Stromal cell of bone marrow (primary cell): ENCODE results near the gene SCGB1C2.
A peak's percentile ranks its signal among the peaks of the same experiment; 100 is the strongest.
"Not testable (repeated sequence)": the region's sequence is repeated elsewhere in the genome, so short reads cannot be mapped to it uniquely, and the experiment has no call there.

Experiments used
- DNase-seq: peaks from one replicate; pipeline ENCODE4 v3.0.0-alpha.2; 2012; ENCODE audit warnings: low read depth

SCGB1C2 gene

DNA sequence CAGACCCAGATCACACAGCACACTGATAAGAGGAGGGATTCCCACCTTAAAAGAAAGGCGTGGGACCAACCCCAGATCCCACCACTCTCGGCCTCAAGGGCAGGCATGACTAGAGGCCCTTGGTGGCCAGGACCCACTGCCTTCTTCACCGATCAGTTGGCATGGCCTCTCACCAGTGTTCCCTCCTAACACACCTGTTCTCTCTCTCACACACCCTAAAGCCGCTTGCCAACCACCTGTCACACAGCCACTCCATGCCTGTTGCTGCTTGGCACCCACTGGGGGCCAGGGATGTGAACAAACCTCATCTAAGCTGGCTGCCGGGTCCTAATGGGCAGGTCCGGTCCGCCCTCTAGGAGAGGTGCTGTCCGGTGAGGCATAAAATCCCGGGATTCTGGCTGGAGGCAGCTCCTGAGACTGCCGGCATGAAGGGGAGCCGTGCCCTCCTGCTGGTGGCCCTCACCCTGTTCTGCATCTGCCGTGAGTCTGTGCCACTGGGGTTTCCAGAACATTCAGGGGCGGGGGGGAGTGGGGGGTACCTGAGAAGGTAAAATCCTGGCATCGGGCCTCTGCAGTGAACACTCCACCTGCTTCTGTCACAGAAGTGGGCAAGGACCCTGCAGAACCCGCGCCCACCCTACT is at the start of gene SCGB1C2:
SCGB1C2 (plus strand) TSS at position 404 of the 642 bp plus-strand sequence; CDS start at position 426, 22 bp downstream.
- DNase-seq, result not testable (repeated sequence)

DNA sequence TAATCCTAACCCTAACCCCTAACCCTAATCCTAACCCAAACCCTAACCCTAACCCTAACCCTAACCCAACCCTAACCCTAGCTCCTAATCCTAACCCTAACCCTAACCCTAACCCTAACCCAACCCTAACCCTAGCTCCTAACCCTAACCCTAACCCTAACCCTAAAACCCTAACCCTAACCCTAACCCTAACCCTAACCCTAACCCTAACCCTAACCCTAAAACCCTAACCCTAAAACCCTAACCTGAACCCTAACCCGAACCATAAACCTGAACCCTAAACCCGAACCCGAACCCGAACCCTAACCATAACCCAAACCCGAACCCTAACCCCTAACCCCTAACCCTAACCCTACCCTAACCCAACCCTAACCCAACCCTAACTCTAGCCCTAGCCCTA is 24.3 kb upstream of the SCGB1C2 start:
- not testable (repeated sequence) for DNase-seq

DNA sequence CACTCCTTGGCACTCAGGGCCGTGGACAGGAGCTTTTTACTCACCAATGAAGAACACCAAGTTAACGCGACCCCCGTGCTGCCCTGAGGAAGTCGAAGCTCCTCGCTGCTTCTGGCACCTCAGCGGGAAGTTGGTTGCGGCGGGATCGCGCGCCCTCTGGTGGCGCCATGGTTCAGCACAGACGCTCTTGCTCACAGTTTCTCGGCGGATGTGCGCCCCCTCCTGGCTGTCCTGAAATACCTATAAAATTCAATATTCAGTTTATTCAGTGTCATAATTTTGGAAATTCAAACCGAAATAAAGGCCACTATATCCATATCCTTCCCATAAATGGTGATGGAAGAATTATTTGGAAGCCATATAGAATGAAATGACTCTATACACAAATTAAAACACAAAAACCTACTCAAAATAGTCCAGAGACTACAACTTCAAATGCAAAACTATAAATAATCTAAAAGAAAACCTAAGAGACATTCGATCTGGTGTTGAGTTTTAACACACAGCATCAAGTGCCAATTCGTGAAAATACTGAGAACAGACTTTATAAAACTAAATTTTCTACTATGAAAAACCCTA is 18.9 kb upstream of the SCGB1C2 start:
- DNase-seq, result not testable (repeated sequence)

DNA sequence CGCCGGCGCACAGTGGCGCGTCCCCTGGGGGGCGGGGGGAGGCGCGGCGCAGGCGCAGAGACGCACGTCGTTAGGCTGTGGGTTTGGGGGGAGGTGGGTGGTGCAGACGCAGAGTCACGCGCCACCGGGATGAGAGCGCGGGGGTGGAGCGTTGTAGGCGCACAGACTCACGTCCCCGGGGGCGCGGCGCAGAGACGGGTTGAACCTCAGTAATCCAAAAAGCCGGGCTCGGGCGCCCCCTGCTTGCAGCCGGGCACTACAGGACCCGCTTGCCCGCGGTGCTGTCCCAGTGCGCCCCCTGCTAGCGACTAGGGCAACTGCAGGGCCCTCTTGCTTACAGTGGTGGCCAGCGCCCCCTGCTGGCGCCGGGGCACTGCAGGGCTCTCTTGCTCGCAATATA is 3.4 kb upstream of the SCGB1C2 start:
- not testable (repeated sequence) for DNase-seq

DNA sequence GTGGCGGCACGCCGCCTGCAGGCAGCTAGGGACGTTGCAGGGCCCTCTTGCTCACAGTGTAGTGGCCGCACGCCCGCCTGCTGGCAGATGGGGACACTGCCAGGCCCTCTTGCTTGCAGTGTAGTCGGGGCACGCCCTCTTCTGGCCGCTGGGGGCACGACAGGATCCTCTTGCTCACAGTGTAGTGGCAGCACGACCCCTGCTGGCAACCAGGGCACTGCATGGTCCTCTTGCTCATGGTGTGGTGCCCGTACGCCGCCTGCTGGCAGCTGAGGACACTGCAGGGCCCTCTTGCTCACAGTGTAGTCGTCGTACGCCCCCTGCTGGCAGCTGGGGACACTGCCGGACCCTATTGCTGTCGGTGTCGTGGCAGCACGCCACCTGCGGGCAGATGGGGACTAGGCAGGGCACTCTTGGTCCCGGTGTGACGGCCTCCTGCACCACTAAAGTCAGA is 3.0 kb upstream of the SCGB1C2 start:
- DNase-seq, result not testable (repeated sequence)

DNA sequence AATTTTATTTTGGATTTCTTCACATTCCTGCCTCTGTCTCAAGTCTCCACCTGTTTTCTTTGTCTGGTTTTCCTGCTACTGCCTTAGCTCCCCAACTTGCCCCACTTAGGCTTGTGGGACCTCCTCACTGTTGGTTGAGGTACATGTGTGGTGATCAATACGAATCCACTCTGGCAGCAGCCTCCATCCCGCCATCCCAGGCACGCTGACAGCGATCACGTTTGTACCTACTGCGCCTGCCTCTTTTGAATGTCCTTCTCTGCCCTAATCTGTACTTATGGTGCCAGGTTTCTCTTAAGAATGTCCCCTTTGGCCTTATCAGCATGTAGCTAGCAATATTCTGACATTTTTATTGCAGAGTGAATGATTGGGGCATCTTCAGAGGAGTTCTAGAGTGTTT is 2.3 kb upstream of the SCGB1C2 start:
- DNase-seq, result not testable (repeated sequence)

DNA sequence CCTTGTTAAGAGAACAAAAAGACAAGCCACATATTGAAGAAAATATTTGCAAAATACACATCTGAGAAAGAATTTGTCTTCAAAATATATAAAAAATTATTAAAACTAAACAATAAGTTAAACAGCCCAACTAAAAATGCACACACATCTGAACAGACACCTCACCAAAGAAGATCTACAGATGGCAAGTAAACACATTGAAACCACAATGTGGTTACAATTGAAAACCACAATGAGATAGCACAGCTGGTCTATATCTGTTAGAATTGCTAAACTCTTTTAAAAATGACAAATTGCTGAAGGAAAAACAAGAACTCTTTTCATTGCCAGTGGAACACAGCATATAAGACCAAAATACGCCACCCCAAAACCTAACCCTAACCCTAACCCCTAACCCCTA is 1.5 kb upstream of the SCGB1C2 start:
- DNase-seq, result not testable (repeated sequence)

DNA sequence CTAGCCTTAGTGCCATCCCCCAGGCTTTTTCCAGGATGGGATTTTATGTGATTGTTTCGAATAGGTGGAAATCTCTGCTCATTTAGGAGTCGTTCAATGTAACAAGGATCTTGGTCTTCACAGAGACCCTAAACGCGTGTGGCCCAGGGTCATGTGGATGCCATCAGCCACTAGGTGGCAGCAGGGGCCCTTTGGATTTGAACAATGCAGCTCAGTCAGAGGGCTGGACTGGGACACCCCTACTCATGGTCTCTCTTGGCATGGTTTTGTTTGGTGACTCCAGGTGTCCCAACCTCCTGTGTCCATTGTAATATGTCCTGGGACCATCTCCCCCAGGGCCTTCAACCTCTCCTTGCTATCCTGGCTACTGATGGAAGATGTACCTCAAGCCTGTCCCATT is 838 bp upstream of the SCGB1C2 start:
- DNase-seq, result not testable (repeated sequence)

DNA sequence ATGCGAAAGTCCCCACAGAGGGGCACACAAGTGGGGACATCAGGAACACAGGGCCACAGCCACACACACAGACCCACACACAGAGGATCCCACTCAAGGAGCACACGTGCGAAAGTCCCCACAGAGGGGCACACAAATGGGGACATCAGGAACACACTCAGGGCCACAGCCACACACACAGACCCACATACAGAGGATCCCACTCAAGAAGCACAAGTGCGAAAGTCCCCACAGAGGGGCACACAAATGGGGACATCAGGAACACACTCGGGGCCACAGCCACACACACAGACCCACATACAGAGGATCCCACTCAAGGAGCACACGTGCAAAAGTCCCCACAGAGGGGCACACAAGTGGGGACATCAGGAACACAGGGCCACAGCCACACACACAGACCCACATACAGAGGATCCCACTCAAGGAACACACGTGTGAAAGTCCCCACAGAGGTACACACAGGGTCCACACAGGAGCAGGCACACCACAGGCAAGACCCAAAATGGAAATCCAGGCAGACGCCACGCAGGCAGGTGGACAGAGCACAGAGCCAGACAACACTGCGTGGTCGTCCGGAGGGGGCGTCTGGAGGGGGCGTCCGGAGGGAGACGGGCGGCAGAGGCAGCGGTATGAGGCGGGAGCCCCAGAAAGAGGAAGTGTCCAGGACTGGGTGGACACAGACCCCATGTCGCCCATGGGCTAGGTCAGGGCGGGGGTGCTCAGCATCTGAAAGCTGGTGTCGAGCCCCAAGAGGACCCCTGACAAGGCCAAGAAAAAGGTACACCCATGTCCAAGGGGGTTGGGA is 2.2 kb downstream of the SCGB1C2 start:
- DNase-seq, result not testable (repeated sequence)

DNA sequence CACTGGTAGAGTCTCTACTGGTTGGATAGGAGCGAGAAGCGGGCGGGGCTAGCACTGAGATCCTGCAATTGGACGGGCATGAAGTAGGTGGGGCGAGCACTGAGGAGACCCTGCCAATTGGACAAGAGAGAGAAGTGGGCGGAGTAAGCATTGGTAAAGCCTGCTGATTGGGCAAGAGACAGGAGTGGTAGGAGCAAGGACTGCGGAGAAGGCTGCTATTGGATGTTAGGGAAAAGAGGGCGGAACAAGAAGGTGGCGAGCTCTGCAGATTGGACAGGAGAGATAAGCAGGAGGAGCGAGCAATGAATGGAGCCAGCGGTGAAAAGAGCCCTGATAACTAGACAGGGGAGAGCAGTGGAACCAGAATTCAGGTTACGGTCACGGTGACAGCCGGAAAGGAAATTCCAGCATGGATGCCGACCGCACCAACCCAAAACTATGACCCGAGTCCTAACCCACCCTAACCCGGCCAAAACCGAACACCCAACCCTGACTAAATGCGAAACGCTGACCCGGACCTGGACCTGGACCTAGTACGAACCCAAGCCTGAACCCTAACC is 4.8 kb downstream of the SCGB1C2 start:
- no peak for DNase-seq

DNA sequence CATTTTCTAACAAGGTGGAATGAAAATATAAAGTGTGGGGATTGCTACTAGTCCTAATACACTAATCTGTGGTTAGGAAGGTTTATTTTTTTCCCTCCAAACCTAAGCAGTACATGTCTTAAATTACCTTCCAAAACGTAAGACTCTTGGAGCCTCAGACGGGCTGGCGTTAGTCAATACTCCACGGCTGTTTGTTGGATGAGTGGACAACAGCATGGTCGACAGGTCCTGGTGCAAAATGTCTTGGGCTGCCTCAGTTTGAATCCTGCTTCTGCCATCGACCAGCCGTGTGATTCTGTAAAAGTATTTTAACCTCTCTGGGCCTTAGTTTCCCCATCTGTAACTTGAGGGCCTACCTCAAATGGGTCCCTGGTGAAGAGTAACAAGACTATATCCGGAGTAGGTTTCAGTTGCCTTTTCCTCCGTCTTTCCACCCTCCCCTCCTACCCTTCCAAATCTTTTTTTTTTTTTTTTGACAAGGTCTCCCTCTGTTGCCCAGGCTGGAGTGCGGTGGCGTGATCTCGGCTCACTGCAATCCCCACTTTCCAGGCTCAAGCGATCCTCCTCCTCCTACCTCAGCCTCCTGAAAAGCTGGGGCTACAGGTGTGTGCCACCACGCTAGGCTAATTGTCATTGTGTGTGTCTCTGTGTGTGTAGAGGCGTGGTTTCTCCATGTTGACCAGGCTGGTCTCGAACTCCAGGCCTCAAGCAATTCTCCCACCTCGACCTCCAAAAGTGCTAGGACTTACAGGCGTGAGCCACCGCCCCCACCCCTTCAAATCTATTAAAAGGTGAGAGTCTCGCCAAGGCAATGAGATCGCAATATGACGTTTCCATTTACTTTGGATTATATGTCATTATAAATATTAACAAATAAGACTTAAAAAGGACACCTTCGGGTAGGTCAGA is 5.8 kb downstream of the SCGB1C2 start:
- DNase-seq, result no peak

DNA sequence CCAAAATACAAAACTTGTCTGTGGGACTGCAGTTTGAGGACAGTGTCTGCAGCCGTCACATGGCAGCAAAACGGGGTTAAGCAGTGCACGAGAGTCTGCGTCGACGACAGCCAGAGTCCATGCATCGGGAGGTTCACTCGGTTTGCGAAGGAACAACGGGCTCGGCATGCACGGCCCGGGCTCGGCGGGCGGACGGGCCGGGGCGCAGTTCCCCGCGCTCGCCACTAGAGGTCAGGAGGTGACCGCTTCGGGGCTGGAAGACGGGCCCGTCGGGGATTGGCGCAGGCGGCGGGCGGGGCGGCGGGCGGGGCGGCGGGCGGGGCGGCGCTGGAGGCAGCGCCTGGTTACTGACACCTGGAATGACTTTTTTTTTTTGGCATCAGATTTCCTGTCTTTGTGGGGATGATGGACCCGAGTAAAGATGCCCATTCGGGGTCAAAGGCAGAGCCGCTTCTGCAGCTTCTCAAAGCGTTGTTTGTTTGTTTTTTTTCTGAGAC is 6.5 kb downstream of the SCGB1C2 start:
- peak; percentile 26 for DNase-seq

DNA sequence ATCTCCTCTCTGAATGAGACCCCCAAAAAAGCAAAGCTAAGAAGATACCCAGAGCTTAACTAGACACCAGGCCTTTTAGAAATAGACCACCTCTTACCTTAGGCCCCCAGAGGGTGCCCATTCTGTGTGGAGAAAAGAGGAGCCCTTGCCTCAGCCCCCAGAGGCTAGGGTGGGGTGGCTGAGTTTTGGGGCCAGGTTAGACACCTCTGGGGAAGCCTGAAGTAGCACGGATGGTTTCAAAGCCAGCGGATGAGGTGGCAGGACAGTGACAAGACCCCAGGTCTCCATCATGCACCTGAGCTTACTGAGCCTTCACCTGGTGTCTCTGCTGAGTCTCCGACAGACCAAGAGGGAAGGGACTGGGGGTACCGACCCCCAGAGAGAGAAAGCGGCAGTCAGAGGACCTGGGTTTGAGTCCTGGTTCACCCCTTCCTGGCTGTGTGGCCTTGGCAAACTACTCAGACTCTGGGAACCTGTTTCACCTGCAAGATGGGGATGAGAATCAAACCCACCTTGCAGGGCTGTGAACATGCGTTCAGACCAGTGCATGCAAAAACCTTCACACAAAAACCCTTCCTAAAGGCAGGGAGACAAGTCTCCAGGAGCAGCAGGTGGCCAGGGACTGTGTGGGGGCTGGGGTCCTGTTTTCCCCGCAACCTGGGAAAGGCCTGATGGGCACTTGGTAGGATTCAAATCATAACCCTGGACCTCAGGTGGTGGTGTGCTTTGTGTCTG is 7.7 kb downstream of the SCGB1C2 start:
- no peak for DNase-seq

DNA sequence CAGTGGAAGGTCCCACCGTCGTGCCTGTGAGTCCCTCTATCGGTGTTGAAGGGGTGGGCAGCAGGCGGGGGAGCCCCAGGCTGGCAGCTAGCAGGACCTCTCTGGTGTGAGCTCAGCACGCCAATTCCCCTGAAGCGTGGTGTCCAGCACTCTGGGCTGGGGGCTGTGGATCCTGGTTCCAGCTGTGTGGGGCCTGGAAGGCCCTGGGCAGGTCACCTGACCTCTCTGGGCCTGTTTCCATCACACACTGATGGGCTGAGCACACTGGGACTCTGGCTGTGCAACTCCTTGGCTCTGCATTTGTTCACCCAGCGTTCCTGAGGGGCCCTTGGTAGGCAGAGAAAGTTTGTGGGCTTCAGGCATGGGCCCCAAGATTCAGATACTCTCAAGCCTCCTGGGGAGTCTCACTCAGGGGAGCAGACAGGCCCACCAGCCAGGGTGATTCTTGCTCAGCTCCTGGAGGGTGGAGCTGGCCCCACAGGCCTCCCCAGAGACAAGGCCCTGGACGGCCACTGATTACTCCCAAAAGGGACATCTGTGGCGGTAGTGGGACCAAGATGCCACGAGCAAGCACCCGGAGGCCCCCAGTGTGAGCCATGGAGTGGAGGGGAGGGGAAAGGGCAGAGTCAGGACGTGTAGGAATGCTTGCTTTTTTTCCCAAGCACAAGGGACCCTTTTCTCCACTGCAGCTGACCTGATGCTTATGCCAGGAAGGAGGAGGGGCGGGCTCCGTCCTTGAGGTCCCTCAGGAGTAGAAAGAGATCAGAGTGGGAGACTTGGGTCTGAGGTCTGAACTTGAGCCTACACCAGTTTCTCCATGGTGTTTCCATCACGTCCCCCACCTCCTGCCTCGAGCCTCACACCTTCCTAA is 8.5 kb downstream of the SCGB1C2 start:
- DNase-seq, result no peak

DNA sequence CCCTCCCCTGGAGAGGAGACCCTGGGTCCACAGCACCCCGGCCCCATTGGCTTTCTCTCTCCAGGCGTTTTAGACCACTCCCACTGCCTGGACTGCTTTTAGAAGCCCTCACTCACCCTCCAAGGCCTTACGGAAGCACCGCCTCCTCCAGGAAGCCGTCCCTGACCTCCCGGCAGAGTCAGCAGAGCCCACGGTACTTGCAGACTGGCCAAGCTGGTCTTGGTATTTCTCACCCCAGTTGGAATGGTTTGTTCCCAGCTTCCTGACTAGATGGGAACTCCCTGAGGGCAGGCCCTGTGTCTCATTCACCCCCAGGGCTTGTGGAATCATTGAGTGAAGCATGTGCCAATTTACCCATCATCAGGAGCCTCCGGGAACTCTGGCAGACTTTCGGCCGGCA is 9.2 kb downstream of the SCGB1C2 start:
- no peak for DNase-seq

DNA sequence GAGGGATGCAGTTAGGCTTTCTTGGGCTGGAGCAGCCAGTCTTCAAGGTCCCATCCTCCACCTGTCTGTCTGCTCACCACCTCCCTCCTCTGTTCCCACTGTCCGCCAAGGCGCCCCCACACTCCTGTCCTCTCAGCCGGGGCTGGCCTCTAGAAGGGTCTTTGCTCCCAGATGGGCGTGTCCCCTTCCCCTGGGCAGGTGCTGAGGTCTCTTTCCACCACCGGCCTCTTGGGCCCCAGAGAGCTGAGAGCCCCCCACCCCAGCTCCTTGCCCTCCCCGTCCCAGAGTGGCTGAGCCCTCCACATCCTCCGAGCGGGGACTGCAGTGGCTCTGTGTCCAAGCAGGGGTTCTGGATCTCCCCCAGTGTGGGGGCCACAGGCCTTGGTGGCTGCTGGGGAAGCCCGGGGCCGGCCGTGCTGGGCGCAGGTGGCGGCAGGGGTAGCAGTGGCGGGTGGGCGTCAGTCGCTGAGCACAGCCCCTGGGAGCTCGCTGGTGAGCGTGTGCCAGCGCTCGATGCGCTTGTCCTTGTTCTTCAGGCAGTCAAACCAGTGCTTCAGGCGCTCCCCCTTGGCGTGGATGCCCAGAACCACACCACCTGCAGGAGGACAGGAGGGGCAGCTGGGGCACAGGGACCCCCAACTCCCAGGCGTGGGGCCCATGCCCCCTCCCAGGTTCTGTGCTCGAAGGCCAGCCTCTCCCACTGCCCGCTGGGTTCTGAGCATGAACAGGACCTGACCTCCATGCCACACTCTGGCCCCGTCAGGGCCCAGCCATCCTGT is 9.8 kb downstream of the SCGB1C2 start:
- no peak for DNase-seq

DNA sequence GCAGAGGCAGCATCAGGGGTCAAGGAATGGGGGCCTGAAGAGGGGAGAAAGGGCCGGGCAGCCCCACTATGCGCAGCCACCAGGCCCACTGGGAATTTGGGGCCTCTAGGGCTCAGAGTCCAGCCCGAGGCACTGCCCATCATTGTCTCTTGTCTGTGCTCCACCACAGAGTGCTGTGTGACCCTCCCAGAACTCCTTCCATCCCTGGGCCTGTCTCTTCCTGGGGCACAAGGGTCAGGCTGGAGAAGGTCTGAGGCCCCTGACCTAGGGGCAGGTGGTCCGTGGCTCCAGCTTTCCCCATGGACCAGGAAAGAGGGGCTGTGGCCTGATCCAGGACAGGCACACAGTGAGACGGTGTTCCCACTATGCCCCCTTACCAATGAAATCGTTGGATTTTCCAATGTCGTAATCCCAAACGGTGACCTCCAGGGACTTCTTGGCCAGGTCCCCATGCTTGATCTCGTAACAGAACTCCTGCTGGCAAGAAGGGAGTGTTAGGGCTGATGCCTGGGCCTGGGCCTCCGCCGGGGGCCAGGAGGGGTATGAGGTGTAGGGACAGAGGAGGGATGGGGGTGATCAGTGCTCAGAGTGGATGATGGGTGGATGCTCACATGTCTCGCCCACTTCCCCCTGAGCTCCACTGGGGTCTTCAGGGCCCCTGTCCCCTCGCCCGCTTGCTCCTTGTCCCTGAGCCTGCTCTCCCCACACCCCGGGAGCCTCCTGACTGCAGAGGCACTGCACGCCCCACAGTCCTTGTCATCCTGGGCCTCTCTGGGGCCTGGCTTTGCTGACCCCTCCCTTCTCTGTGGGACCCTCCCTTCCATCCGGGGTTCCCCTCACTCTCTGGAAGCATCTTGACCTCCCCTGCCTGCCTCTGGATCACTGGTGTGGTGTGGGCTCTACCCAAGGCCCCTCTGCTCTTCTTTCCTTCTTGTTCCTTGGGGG is 10.7 kb downstream of the SCGB1C2 start:
- no peak for DNase-seq

DNA sequence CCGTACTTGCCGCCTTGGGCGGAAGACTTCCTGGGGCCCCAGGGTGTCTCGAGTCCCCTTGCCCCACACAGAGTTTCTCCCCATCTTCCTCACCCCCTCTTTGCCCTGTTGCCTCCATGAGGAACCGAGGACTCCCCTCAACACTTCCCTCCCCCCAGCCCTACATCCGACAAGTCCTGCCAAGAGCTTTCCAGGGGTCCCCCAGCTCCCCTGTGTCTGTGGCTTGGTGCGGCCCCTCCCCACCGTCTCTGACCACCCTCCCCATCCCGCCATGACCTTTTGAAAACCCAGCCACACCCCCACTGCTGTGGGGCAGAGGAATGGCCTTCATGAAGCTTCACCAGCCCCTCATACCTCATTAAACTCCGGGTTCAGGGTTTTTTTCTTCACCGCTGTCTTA is 11.4 kb downstream of the SCGB1C2 start:
- DNase-seq, result no peak
